Cortex of kidney (tissue), 1 donor: ENCODE measurements around the gene HLCS.

Source experiments
- DNase-seq: peaks from one replicate; lab custom pipeline; 2025; lab: John Stamatoyannopoulos, UW

The HLCS gene

GRCh38 chr21:36914244-36915013 is 52.0 kb downstream of the HLCS start:
- no peak for DNase-seq

GRCh38 chr21:36913247-36914169 is 53.0 kb downstream of the HLCS start:
- no peak for DNase-seq

GRCh38 chr21:36910581-36911307 is 55.7 kb downstream of the HLCS start:
- DNase-seq = no peak

GRCh38 chr21:36909901-36910561 is 56.4 kb downstream of the HLCS start:
- DNase-seq = no peak

- no peak for DNase-seq
Observed at GRCh38 chr21:36909423-36909822, 57.0 kb downstream of the HLCS start.

- no peak for DNase-seq
Observed at GRCh38 chr21:36908260-36908908, 58.1 kb downstream of the HLCS start.

- DNase-seq = no peak
Observed at GRCh38 chr21:36904093-36904666, 62.3 kb downstream of the HLCS start.

GRCh38 chr21:36902793-36903192 is 63.7 kb downstream of the HLCS start:
- no peak for DNase-seq

- no peak for DNase-seq
Observed at GRCh38 chr21:36902331-36902730, 64.1 kb downstream of the HLCS start.

- no peak for DNase-seq
Observed at GRCh38 chr21:36901575-36901974, 64.9 kb downstream of the HLCS start.

GRCh38 chr21:36893581-36893980 is 72.9 kb downstream of the HLCS start:
- DNase-seq = no peak

- no peak for DNase-seq
Observed at GRCh38 chr21:36892201-36892600, 74.3 kb downstream of the HLCS start.

- DNase-seq = no peak
Observed at GRCh38 chr21:36891692-36892091, 74.8 kb downstream of the HLCS start.

- no peak for DNase-seq
Observed at GRCh38 chr21:36891121-36891520, 75.3 kb downstream of the HLCS start.

GRCh38 chr21:36890086-36890485 is 76.4 kb downstream of the HLCS start:
- no peak for DNase-seq

- no peak for DNase-seq
Observed at GRCh38 chr21:36889401-36889800, 77.1 kb downstream of the HLCS start.

GRCh38 chr21:36888466-36888865 is 78.0 kb downstream of the HLCS start:
- no peak for DNase-seq

- DNase-seq = no peak
Observed at GRCh38 chr21:36887963-36888362, 78.5 kb downstream of the HLCS start.

GRCh38 chr21:36883532-36884486 is 82.7 kb downstream of the HLCS start:
- DNase-seq = no peak

GRCh38 chr21:36882776-36883175 is 83.7 kb downstream of the HLCS start:
- DNase-seq = no peak
